SIG-M5 (cell line): ENCODE results near the gene MINDY3.

Experiments
- DNase-seq: peaks from one replicate; lab custom pipeline; 2025; lab: John Stamatoyannopoulos, UW

Gene MINDY3

DNA sequence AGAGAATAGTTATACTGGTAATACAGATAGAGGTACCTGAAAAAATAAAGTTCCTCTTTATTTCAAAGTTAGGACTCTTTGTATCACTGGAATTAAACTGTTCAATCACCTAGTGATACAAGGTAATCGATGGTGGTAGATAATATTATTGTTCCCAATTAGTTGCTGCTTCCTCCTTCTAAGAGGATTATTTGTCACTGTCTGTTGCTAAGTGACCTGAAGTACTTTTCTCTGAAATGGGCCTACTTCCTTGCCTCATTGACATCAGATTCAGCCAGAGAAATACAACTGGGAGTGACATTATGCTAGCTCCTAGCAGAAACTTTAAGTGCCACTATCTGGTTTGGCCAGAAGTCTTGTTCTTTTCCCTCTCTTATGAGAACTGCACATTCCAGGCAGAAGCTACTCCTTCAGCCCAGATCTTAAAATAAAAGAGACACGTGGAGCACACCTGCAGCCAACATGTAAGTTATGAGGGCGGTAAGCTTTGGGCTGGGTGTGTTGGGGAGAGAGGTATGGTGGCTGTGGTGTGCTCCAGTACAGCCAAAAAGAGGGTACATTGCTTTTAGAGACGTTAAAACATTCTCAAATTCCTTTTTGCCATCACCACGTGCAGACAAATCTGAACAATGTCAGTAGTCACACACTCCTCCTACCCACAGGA, 54.8 kb downstream of the MINDY3 start:
- no peak for DNase-seq

GRCh38 chr10:15804109-15804508, 56.2 kb downstream of the MINDY3 start:
- no peak for DNase-seq

DNA sequence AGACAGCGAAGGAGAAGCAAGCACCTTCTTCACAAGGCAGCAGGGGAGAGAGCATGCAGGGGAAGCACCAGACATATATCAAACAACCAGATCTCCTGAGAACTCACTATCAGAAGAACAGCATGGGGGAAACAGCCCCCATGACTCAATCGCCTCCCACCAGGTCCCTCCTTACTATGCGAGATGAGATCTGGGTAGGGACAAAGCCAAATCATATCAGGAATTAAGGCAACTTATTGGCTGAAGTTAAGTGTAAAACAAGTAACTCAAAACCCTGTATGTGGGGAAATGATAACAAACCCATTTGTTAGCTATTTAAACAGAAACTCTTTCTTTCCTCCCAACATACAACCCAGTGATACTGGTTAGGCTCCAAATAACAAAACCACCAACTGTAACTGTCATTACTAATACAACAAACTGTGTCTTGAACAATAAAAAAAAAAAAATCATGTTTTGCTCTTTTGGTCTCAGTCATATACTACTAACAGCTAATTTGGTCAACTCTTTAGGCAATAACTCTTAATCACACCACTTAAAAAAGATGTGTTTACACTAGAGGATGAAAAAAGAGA, 57.8 kb downstream of the MINDY3 start:
- DNase-seq = no peak

DNA sequence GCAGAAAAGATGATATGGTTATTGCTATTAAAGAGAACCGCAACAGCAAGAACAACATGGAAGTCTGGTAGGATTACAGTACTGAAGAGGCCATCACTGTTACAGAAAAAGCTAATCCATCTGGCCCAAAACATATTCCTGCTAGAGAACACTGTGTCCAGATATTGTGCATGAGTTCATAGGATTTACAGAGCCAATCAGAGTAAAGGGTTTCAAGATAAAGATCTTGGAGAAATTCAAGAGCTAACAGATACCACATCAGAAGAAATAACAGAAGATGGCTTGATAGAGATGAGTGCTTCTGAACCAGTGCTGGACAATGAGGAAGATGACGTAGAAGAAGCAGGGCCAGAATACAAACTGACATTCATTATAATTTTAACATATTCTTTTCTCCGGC, 58.7 kb downstream of the MINDY3 start:
- DNase-seq = no peak

DNA sequence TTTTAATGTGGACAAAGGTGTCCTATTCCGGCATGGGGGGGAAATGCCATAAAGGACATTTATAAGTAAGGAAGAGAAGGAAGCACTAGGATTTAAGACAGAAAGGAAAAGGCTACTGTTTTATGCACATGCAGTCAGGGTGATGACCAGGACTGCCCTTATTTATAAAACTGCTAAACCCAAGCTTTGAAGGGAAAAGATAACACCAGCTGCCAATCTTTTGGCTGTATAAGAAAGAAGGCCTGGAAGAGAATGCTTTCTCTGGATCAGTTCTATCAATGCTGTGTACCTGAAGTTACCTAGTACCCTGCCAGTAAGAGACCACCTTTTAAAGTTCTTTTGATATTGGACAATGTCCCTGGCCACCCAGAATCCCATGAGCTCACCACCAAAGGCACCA, 59.2 kb downstream of the MINDY3 start:
- DNase-seq = no peak

- DNase-seq = no peak
Measured at GRCh38 chr10:15797346-15797745, 63.0 kb downstream of the MINDY3 start.

DNA sequence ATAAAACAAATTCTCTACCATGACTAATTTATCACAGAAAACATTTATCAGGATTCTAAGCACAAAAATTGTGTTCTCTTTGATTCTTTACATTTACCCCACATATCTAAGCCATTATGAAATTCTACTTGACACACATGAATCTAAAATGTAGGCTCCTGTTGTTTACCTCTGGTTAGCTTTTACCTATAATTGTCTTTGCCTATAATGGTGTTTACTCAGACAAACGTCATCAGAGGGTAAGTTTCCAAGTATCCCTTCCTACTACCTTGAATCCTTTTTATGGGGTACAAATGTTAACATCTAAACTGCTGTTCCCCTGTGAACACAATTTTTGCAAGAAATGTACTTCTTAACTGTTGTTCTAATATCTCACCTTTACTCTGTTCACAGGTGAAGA, 63.5 kb downstream of the MINDY3 start:
- no peak for DNase-seq

DNA sequence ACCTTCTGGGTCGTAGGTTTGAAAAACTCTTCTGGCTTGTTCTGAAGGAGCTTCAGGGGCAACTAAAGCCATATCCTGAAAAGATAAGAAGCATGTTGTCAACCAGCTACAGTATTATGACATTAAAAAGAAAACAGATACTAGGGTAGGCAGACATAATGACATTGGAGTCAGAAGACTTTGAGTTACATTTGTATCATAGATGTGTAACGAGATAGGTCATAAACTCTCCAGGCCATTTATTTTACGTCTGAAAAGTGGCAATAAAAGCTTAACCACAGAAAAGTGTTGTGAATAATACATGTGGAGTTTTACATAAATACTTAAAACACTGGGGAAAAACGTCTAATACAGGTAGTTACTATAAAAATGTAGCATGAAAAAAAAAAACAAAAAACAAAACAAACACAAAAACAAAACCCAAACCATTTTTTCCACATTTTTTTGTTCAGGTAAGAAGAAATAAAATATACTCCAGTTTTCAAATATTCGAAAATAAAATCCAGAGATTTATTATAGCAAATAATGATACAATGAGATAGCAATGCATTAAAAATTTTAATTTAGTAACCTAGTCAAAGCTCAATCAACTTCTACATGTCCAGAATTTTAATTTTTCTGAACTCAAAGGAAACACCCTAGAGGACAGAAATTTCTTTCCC, 64.1 kb downstream of the MINDY3 start:
- no peak for DNase-seq

- no peak for DNase-seq
Measured at GRCh38 chr10:15795036-15795792, 65.1 kb downstream of the MINDY3 start.

DNA sequence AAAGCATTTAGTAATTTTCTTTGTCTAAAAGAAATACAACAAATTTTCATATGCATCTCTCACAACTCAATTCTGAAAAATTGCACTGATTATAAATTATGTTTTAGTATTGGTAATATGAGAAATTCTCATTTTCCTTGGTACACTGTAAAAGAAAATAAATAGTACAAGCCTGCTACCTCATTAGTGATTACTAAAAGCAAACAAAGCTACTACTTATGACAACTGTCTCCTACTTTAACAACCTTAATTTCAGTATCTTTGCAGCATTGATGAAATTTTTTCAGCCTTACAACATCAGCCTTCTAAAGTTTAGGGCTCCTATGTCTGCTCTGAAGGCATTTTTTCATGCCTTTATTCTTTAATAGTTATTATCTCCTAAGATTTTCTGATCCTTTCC, 65.7 kb downstream of the MINDY3 start:
- DNase-seq = no peak

DNA sequence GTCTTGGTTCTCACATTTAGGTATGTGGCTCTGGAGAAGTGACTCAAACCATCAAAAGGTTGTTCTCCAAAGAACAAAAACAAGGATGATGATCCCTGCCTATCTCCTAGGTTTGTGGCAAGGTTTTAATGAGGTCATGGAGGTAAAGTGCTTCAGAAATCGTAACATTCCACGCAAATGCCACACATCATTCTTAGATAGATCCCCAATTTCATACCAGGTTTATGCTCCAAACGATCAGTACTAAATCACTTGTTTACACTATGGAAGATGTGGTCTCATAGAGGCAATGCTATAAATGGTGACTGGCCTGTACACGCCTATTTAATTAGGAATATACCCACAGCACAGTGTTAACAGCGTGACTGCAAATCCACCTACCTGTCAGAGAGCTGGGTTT, 66.6 kb downstream of the MINDY3 start:
- no peak for DNase-seq

DNA sequence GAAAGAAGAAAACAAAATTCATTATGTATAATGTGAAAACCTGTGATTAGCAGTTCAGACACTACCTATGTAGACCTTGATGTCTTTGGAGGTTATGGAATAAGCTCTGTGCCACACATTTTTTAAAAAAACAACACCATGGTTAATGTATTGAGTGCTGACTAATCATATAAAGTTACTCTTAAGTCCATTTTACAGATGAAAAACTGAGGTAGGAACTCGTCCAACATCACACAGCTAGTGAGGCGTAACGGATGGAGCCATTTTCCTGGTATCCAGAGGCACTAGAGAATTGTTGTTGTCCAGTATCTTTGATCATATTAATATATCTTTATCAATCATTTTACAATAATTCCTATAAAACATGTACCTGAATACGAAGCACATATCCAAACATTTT, 67.5 kb downstream of the MINDY3 start:
- DNase-seq = no peak

- no peak for DNase-seq
Measured at GRCh38 chr10:15791816-15792524, 68.3 kb downstream of the MINDY3 start.

GRCh38 chr10:15789793-15790525, 70.3 kb downstream of the MINDY3 start:
- no peak for DNase-seq

GRCh38 chr10:15787426-15787825, 72.9 kb downstream of the MINDY3 start:
- DNase-seq = no peak

DNA sequence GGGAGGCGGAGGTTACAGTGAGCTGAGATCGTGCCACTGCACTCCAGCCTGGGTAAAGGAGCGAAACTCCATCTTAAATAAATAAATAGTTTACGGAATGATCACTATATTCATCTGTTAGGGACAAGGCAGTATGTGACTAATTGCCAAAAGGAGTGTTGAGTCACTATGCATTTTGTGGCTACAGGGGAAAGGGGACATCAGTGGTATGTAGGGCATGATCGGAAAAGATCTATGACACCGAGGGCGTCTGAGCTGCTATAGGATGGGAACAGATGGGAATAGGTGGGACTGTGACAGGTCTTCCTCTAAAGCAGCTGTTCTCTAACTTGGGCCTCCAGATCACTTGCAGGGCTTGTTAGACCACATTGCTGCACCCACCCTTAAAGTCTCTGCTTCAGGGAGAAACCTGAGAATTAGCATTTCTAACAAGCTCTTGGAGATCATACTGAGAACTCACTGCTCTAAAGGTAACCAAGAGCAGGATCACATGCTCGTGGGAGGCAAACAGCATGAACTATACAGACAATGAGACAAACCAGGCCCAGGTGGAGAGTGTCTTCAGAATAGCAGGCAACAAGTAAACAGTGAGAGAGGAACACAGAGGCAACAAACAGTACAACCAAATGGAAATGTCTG, 75.5 kb downstream of the MINDY3 start:
- no peak for DNase-seq

- DNase-seq = no peak
Measured at GRCh38 chr10:15783941-15784636, 76.2 kb downstream of the MINDY3 start.

DNA sequence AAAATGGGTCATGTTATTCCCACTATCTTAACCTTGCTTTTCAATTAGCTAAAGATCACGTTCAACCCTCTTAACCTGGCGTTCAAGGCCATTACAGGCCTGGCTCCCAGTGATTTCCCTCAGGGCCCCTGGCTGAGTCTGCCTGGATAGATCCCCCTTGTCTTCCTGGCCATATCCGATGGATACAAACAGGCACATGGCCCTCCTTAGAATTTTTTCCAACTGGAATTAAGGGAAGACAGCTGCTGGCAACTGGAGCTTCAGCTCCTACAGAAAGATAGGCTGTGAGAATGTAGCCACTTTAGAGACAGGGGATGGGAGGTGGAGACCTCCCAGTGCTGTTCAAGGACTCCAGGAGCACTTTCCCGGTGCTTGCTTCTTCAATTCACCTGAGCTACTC, 77.5 kb downstream of the MINDY3 start:
- DNase-seq = no peak

DNA sequence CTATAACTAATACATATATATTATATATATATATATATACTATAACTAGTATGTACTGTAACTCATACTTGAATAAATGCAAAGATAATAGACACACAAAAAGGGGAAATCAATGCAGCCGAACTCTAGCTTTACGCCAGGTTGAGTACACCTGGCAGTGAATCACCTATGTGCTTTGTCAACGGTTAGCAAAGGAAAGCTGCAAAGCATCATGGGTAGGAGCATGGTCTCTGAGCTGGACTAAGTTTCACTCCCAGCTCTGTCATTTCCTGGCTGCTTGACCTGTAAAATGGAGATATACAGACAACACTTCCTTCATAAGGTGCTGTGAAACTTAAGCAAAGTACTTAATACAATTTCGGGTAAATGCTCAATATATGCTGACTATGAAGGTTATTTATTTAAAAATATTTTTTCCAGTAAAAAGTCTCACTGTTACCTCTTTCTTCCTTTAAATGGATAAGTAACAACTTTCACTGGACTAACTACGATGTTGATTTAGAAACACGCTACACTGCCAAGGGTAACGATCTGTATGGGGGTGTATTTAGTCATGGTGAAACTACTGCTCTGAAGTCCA, 78.8 kb downstream of the MINDY3 start:
- DNase-seq = no peak
